GM19397 (cell line): ENCODE data around the gene BSN.
A peak's percentile ranks its signal among the peaks of the same experiment; 100 is the strongest.
"Not testable (repeated sequence)": the region's sequence is repeated elsewhere in the genome, so short reads cannot be mapped to it uniquely, and the experiment has no call there.

Experiments used
- ATAC-seq: cut with Tn5 transposase; IDR thresholded peaks from one replicate; pipeline ENCODE4 v1.9.1; 2021; ENCODE audit warnings: mild to moderate bottlenecking, moderate library complexity; ENCODE audit not compliant: unreplicated experiment

The BSN gene

GRCh38 chr3:49533786-49534519, 20.3 kb upstream of the BSN start:
- no peak for ATAC-seq

- no peak for ATAC-seq
Measured at GRCh38 chr3:49534581-49535441, 19.5 kb upstream of the BSN start.

- ATAC-seq = no peak
Measured at GRCh38 chr3:49535971-49536874, 18.1 kb upstream of the BSN start.

- no peak for ATAC-seq
Measured at GRCh38 chr3:49536875-49537533, 17.3 kb upstream of the BSN start.

GRCh38 chr3:49539659-49540560, 14.4 kb upstream of the BSN start:
- peak; percentile 97 for ATAC-seq

GRCh38 chr3:49552087-49552486, 2.2 kb upstream of the BSN start:
- ATAC-seq = no peak

GRCh38 chr3:49553324-49553691, 969 bp upstream of the BSN start:
- no peak for ATAC-seq

GRCh38 chr3:49554633-49555265, 472 bp downstream of the BSN start:
- peak; percentile 67 for ATAC-seq

GRCh38 chr3:49556500-49557275, 2.4 kb downstream of the BSN start:
- no peak for ATAC-seq

- no peak for ATAC-seq
Measured at GRCh38 chr3:49563040-49563578, 8.8 kb downstream of the BSN start.

- ATAC-seq = no peak
Measured at GRCh38 chr3:49563766-49564165, 9.5 kb downstream of the BSN start.

- ATAC-seq = no peak
Measured at GRCh38 chr3:49566312-49566711, 12.0 kb downstream of the BSN start.

- ATAC-seq = no peak
Measured at GRCh38 chr3:49567406-49567805, 13.1 kb downstream of the BSN start.

GRCh38 chr3:49568965-49569364, 14.7 kb downstream of the BSN start:
- ATAC-seq = no peak

GRCh38 chr3:49570028-49570654, 15.9 kb downstream of the BSN start:
- no peak for ATAC-seq

GRCh38 chr3:49582177-49582576, 27.9 kb downstream of the BSN start:
- no peak for ATAC-seq

GRCh38 chr3:49585261-49585755, 31.0 kb downstream of the BSN start:
- ATAC-seq = not testable (repeated sequence)
